Measurements from ENCODE around the gene MED13L. TPM values are rescaled to one million over a fixed set of nuclear protein-coding genes. Genes with fewer than 3 reads are reported as not detected.

MED13L gene
- total RNA-seq, 2 experiments from 2014 or later = 112 to 120 TPM

DNA sequence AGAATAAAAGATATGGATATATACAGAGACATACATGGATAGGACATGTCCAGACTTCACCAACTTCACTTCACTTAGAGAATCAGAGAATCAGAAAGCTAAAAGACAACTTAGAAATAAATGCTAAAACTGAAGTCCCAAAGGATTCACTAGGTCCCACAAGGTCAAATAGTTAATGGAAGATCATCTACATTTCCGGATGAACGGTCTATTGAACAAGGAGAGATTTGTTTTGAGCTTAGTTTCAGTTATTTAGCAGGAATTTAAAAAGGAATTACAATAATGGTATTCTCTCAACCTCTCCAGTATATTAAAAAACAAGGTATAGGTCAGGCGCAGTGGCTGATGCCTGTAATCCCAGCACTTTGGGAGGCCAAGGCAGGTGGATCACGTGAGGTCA, 187.0 kb downstream of the MED13L start:
- Mint-ChIP-seq H3K4me3 (no peak overlapping the region), H3K27ac (no peak overlapping the region), H3K4me1 (peaks cover 20% of the 10 kb centered on the region), H3K9me3 (no peaks in the 10 kb centered on the region), H3K27me3 (no peaks in the 10 kb centered on the region), H3K36me3 (peaks cover 36% of the 10 kb centered on the region)
- POLR2A ChIA-PET = no interaction called here
- DNase-seq (no peak), ATAC-seq (ENCODE audit: low read depth) (no peak)

DNA sequence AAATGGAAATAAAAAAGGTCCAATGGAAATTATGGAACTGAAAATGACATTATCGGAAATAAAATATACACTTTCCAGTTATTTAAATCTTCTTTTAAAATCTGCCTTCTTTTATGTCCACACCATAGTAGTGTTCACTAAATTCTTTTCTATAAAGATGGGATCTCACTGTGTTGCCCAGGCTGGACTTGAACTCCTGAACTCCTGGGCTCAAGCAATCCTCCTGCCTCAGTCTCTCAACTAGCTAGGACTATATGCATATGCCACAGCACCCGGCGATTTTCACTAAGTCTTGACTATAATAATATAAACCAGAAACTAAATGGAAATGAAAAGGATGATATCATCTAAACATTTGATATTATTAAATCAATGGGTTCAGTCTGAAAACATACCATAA, 188.4 kb downstream of the MED13L start:
- H3K4me1 Mint-ChIP-seq = peaks cover 20% of the 10 kb centered on the region
- no peaks in the 10 kb centered on the region for H3K9me3 Mint-ChIP-seq

DNA sequence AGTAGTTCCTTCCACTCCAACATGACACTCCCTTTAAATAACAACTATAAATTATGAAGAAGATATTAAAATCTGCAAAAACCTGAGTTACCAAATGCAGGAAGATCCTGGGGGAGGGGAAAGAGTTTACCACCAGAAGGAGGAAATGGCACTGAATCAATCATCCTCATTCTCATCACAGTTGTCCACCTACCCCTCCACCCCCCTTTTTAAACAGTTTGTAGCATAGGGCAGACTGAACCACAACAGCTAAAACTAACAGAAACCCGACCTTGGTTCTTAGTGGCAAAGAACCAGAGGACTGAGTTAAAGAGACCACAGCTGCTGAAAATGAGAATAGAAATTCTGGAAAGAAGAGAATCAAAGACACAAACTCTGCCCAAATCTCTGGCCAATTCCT, 189.5 kb downstream of the MED13L start:
- Mint-ChIP-seq H3K27ac (no peak overlapping the region), H3K4me3 (peak overlapping the region; percentile 26), H3K27me3 (no peaks in the 10 kb centered on the region), H3K36me3 (peaks cover 28% of the 10 kb centered on the region), H3K4me1 (peaks cover 20% of the 10 kb centered on the region), H3K9me3 (no peaks in the 10 kb centered on the region)
- DNase-seq (no peak), ATAC-seq (ENCODE audit: low read depth) (peak; percentile 75)
- POLR2A ChIA-PET = no interaction called here

More for the DNA sequence above, 188.4 kb downstream of the MED13L start:
- H3K27me3 Mint-ChIP-seq = no peaks in the 10 kb centered on the region
- POLR2A ChIA-PET = no interaction called here
- DNase-seq = no peak
- H3K27ac Mint-ChIP-seq = no peak overlapping the region
- H3K4me3 Mint-ChIP-seq = no peak overlapping the region
- peaks cover 31% of the 10 kb centered on the region for H3K36me3 Mint-ChIP-seq
- ATAC-seq (ENCODE audit: low read depth) = no peak

DNA sequence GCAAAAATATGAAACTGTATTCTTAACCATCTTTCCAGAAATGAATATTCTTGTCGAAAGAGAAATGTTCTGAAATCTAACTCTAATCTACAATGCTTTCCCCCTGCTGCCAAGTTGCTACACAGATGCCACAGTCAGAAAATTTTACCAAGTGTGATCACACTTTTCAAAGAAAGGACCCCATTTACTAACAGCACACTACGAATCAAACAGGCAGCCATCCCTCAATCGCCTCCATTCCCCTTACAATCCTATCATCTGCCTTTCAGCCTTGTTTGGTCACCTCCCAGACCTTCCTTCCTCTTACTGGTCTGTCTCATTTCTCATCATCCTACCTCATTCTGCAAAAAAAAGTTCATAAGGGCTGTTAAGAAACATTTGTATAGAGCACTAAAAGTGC, 190.1 kb downstream of the MED13L start:
- ATAC-seq (ENCODE audit: low read depth) = no peak

DNA sequence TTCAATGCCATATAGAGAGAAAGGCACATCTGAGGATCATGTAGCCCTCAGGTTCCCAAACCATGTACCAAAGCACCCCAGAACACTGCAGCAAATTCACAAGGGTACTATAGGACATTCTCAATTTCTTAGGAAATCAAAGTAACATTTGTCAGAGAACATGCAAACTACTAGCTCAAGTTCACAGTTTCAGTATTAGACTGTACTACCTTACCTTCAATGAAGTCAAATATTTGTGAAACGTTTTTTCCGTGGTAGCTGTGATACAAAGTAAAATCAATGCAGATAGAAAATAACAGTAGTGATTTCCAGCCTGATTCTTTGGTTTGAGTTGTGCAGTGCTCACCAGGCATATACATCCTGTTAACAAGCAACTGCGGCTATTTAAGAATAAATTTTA, 197.1 kb downstream of the MED13L start:
- POLR2A ChIA-PET = no interaction called here
- Mint-ChIP-seq H3K36me3 (peaks cover 7% of the 10 kb centered on the region), H3K27me3 (no peaks in the 10 kb centered on the region), H3K4me3 (no peak overlapping the region), H3K4me1 (peaks cover 4% of the 10 kb centered on the region), H3K27ac (no peak overlapping the region), H3K9me3 (no peaks in the 10 kb centered on the region)
- ATAC-seq (ENCODE audit: low read depth) = no peak
- no peak for DNase-seq

More for the DNA sequence above, 190.1 kb downstream of the MED13L start:
- H3K27me3 Mint-ChIP-seq = no peaks in the 10 kb centered on the region
- peaks cover 29% of the 10 kb centered on the region for H3K36me3 Mint-ChIP-seq
- peaks cover 20% of the 10 kb centered on the region for H3K4me1 Mint-ChIP-seq
- H3K9me3 Mint-ChIP-seq = no peaks in the 10 kb centered on the region
- POLR2A ChIA-PET = no interaction called here
- H3K27ac Mint-ChIP-seq = peak overlapping the region; percentile 42
- H3K4me3 Mint-ChIP-seq = no peak overlapping the region
- DNase-seq = no peak

DNA sequence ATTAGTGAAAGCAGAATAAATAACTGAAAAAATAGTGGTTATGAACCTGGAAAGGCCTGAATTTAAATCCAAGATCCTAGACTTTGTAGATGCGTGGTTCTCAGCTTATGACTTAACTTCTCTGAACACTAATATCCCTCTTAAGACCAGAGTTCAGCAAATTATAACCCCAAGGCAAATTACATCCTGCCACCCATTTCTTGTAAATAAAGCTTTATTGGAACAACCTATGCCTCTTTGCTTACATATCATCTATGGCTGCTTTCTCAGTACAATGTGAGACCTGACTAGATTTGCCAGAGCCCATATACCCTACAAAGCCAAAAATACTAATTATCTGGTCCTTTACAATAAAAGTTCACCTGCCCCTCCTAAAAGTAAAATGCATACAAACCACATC, 199.1 kb downstream of the MED13L start:
- H3K4me3 Mint-ChIP-seq = no peak overlapping the region
- H3K9me3 Mint-ChIP-seq = no peaks in the 10 kb centered on the region
- H3K27ac Mint-ChIP-seq = no peak overlapping the region
- no peak for ATAC-seq (ENCODE audit: low read depth)
- no peak for DNase-seq
- POLR2A ChIA-PET = no interaction called here
- H3K27me3 Mint-ChIP-seq = no peaks in the 10 kb centered on the region
- peaks cover 7% of the 10 kb centered on the region for H3K36me3 Mint-ChIP-seq
- H3K4me1 Mint-ChIP-seq = peaks cover 8% of the 10 kb centered on the region

DNA sequence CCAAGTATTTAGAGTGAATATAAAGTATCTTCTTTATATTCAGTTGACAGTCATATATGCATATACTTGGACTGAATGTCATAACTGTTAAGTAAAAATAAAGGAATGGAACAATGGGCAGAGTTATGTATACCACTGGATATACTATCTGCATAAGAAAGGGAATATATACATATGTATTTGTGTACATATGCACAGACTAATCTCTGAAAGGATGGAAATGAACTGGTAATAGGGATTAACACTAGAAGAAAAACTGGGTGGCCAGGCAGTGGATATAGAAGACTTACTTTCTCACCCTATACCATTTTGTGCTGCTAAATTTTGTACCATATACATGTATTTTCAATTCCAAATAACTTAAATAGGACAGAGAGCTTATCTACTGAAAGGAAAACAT, 200.1 kb downstream of the MED13L start:
- Mint-ChIP-seq H3K4me1 (peaks cover 8% of the 10 kb centered on the region), H3K4me3 (no peak overlapping the region), H3K27ac (no peak overlapping the region), H3K9me3 (no peaks in the 10 kb centered on the region), H3K36me3 (peaks cover 6% of the 10 kb centered on the region), H3K27me3 (no peaks in the 10 kb centered on the region)
- no peak for ATAC-seq (ENCODE audit: low read depth)
- DNase-seq = no peak
- POLR2A ChIA-PET = no interaction called here

DNA sequence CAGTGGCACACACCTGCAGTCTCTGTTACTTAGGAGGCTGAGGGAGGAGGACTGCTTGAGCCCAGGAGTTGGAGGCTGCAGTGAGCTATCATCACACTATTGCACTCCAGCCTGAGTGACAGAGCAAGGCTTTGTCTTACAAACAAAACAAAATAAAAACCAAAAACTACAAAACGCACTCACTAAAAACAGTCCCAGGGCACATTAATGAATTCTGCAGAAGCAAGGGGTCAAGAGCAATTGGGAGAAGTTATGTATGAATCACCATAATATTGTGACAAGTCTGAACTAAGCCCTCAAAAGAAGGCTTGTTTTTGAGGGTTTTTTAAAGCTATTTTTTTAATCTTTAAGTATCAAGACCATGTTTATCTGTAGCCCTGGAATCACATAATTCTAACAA, 201.1 kb downstream of the MED13L start:
- peaks cover 6% of the 10 kb centered on the region for H3K36me3 Mint-ChIP-seq
- no peaks in the 10 kb centered on the region for H3K27me3 Mint-ChIP-seq
- no peak for DNase-seq
- ATAC-seq (ENCODE audit: low read depth) = no peak
- H3K9me3 Mint-ChIP-seq = no peaks in the 10 kb centered on the region
- POLR2A ChIA-PET = interaction anchor here (0.6 to 0.7 kb wide), 2 partner anchors 120 to 512 kb away, joined by 3 read pairs; no protein-coding TSS in a partner anchor
- no peak overlapping the region for H3K4me3 Mint-ChIP-seq
- no peak overlapping the region for H3K27ac Mint-ChIP-seq
- peaks cover 7% of the 10 kb centered on the region for H3K4me1 Mint-ChIP-seq

DNA sequence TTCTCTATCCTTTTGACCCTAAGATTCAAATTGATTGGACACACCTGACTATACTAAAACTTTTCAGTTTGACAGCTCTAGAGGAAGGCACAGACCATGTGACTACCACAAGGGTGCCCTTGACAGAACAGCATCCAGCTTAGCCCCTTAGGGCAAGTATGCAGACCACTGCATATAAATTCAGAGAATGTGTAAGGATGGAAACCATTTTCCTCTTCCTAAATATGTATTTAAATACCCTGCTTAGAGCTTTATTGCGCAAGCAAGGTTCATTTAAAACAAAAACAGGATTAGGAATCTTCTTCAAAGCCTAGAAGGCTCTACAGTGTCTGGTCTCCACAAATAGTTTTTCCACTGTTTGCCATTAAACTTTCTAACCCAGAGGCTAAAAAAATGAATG, 202.8 kb downstream of the MED13L start:
- Mint-ChIP-seq H3K9me3 (no peaks in the 10 kb centered on the region), H3K4me1 (peaks cover 9% of the 10 kb centered on the region), H3K4me3 (no peak overlapping the region), H3K36me3 (peaks cover 6% of the 10 kb centered on the region), H3K27me3 (no peaks in the 10 kb centered on the region), H3K27ac (no peak overlapping the region)
- ATAC-seq (ENCODE audit: low read depth) (no peak), DNase-seq (no peak)
- POLR2A ChIA-PET = no interaction called here

DNA sequence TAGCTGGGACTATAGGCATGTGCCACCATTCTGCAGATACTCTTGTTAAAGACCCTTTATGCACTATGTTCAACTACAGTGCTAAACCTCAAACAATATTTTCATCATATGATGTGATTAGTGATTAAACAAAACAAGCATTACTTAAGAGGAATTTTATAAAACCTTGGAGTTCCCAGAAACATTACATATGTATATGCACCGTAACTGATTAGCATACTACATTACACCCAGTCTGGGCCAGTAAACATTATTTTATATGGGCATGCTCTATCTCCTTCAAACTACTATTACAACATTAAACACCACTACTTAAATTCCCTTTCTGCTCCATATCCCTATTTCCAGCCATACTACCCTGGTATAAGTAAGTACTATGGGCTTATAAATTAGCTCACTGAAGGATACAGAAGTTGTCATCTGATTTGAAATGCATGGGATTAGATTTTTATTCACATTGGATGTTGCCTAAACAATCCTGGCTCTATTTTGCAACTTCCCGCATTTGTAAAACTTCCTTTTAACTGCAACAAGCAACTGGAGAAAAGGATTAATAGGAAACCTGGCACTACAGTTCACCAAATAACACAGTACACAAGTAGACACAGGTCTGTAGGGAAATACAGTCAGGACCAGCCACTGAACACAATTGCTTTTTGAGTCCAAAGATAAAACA, 205.8 kb downstream of the MED13L start:
- H3K36me3 Mint-ChIP-seq = peaks cover 3% of the 10 kb centered on the region
- peaks cover 20% of the 10 kb centered on the region for H3K4me1 Mint-ChIP-seq
- DNase-seq (no peak), ATAC-seq (ENCODE audit: low read depth) (no peak)
- H3K9me3 Mint-ChIP-seq = no peaks in the 10 kb centered on the region
- POLR2A ChIA-PET = no interaction called here
- H3K4me3 Mint-ChIP-seq = no peak overlapping the region
- no peak overlapping the region for H3K27ac Mint-ChIP-seq
- no peaks in the 10 kb centered on the region for H3K27me3 Mint-ChIP-seq

DNA sequence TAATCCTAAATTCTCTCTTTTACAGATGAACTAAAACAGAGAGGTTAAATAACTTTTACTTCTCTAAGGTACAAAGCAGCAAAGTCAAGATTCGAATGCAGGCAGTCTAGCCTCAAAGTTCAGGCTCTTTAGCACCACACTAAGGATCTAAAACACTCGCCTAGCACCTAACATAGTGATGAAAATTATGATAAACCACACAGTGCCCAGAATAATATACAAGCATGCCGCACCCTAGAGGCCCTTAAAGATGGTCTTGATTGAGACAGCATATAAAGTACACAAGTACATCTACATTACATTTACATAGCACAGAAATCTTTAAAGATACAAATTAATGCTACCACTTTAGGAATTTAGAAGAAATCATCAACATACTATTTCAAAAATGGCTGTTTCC, 207.0 kb downstream of the MED13L start:
- no peak for ATAC-seq (ENCODE audit: low read depth)
- H3K36me3 Mint-ChIP-seq = peaks cover 2% of the 10 kb centered on the region
- no peaks in the 10 kb centered on the region for H3K27me3 Mint-ChIP-seq
- peaks cover 22% of the 10 kb centered on the region for H3K4me1 Mint-ChIP-seq
- POLR2A ChIA-PET = no interaction called here
- no peak overlapping the region for H3K4me3 Mint-ChIP-seq
- no peak overlapping the region for H3K27ac Mint-ChIP-seq
- no peaks in the 10 kb centered on the region for H3K9me3 Mint-ChIP-seq
- DNase-seq = no peak

DNA sequence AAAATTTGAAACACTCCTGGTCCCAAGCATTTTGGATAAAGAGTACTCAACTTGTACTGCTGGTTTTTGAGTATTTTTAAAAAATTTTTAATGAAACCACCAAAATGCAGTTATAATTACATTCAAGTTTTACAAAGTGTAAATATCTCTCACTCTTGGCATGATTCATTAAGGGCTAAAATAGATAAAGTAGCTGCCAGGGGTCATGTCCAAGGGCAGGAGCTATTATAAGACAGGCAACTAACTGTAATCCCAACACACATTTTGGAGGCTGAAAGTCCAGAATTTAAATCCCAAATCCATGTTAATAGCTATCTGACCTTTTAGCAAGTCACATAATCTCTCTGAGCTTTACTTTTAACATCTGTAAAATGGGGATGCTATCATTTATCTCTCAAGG, 207.6 kb downstream of the MED13L start:
- DNase-seq = no peak
- H3K36me3 Mint-ChIP-seq = peaks cover 2% of the 10 kb centered on the region
- no peaks in the 10 kb centered on the region for H3K9me3 Mint-ChIP-seq
- POLR2A ChIA-PET = no interaction called here
- no peak for ATAC-seq (ENCODE audit: low read depth)
- H3K27ac Mint-ChIP-seq = no peak overlapping the region
- H3K4me3 Mint-ChIP-seq = no peak overlapping the region
- no peaks in the 10 kb centered on the region for H3K27me3 Mint-ChIP-seq
- peaks cover 22% of the 10 kb centered on the region for H3K4me1 Mint-ChIP-seq

DNA sequence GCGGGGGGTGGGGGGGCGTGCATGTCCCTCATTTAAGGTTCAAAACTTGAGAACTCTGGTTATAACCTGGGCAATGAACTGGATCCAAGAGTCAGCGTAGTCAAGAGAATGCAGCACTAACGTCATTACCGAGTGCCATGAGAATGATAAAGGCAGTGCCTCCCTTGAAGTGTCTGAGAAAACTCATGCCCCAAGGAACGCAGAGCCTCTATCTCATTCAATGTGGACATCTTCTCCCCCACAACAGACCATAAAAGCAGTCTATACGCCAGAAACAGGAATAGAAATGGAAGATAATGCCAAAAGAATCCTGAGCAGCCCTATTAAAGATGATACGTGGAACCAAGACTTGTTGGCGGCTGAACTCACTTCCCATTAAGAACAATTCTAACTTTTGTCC, 208.6 kb downstream of the MED13L start:
- POLR2A ChIA-PET = no interaction called here
- ATAC-seq (ENCODE audit: low read depth) (no peak), DNase-seq (no peak)
- Mint-ChIP-seq H3K36me3 (peaks cover 2% of the 10 kb centered on the region), H3K27me3 (no peaks in the 10 kb centered on the region), H3K4me3 (no peak overlapping the region), H3K27ac (no peak overlapping the region), H3K9me3 (no peaks in the 10 kb centered on the region), H3K4me1 (peaks cover 17% of the 10 kb centered on the region)

DNA sequence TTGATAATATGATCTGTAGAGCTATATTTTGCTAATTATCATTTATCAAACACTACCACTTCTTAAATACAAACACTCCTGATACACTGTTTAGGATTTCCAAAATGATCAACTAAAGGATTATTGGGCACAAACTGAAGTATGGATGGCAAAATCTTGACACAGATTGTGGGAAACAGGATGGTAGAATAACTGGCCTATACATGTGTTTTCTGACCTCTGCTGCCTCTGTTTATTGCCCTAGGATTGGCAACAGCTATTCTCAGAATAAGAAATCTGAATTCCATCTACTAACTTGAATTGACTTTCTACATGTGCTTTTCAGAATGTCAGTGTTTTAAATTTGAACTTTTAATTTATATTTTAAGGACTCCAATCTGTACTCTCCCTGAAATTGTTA, 209.1 kb downstream of the MED13L start:
- H3K27me3 Mint-ChIP-seq = no peaks in the 10 kb centered on the region
- H3K4me1 Mint-ChIP-seq = peaks cover 17% of the 10 kb centered on the region
- peaks cover 2% of the 10 kb centered on the region for H3K36me3 Mint-ChIP-seq
- no peaks in the 10 kb centered on the region for H3K9me3 Mint-ChIP-seq
- H3K4me3 Mint-ChIP-seq = no peak overlapping the region
- H3K27ac Mint-ChIP-seq = no peak overlapping the region
- DNase-seq = no peak
- POLR2A ChIA-PET = no interaction called here
- ATAC-seq (ENCODE audit: low read depth) = no peak

DNA sequence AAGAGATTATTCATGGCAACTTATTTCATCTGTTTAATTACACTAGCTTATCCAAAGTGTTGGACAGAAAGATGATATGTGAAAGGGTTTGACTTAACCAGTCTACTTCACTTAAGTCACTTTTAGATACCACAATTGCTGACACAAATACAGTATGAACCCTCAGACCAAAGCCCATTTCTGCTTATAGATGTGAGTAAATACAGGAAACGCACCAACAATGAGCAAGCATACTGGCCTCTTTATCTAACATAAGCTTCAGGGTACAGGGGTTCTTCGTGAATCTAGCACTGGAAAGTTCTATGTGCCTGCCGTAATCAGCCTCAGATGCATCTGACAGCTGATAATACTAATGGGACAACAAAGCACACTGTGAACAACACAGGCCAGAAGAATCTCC, 209.6 kb downstream of the MED13L start:
- H3K9me3 Mint-ChIP-seq = no peaks in the 10 kb centered on the region
- H3K27ac Mint-ChIP-seq = no peak overlapping the region
- POLR2A ChIA-PET = no interaction called here
- H3K4me1 Mint-ChIP-seq = peaks cover 17% of the 10 kb centered on the region
- no peak overlapping the region for H3K4me3 Mint-ChIP-seq
- no peaks in the 10 kb centered on the region for H3K27me3 Mint-ChIP-seq
- H3K36me3 Mint-ChIP-seq = peaks cover 2% of the 10 kb centered on the region
- DNase-seq (no peak), ATAC-seq (ENCODE audit: low read depth) (no peak)
